HG03469 (cell line): ENCODE data around the gene C1orf174.

Experiments
- ATAC-seq: cut with Tn5 transposase; IDR thresholded peaks from one replicate; pipeline ENCODE4 v1.9.1; 2021; ENCODE audit warnings: mild to moderate bottlenecking, moderate library complexity, moderate number of reproducible peaks; ENCODE audit not compliant: unreplicated experiment

C1orf174 gene

DNA sequence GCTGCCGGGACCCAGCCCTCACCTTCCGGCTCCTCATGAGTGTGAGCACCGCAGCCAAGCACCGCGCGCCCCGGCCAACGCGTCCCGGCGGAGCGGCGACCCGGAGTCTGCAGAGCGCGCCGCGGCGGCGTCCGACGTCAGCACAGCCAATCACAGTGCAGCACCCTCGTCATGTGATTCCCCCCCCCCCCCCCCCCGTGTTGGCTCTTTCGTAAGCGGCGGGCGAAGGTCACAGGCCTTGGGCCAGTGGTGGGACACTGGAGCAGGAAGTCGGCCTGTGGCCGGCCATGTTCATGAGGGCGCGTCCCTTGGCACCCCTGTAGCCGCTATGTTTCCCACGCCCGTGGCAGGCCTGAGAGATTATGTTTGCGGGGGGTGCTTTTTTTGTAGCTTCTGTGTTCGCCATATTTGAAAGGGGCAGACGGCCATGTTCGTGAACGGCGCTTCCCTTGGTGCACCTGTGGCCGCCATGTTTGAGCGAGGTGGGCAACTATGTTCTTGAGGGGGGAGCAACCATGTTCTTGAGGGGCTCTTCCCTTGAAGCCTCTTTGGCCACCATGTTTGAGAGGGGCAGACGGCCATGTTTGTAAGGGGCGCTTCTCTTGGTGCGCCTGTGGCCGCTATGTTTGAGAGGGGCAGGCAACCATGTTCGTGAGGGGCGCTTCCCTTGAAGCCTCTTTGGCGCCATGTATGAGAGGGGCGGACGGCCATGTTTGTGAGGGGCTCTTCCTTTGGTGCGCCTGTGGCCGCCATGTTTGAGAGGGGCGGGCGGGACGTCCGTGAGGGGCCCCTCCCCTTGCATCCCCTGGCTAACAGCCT lies at the start of gene C1orf174:
Gene C1orf174, minus strand, starts transcription at position 123 of the 819 bp plus-strand sequence. Its CDS starts 86 bp downstream, at position 37.
- ATAC-seq, result peak; percentile 48

DNA sequence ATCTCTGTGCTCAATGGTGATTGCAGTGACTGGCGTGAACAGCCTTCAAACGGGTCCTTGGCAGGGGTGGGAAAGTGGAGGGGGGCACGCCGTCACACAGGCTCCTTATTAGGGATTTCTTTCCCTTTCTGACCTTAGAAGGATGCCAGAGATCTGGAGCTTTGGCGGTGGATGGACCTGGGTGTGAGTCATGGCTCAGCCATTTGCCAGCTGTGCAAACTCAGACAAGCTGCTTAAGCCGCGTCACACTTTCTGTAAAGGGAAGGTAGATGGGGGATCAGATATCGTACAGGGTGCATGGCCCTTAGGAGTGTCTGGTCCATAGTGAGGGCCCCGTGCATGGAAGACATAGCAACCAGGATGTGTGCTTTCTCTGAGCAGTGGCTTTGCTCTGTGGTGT lies 48.3 kb upstream of the C1orf174 start:
- ATAC-seq, result no peak

DNA sequence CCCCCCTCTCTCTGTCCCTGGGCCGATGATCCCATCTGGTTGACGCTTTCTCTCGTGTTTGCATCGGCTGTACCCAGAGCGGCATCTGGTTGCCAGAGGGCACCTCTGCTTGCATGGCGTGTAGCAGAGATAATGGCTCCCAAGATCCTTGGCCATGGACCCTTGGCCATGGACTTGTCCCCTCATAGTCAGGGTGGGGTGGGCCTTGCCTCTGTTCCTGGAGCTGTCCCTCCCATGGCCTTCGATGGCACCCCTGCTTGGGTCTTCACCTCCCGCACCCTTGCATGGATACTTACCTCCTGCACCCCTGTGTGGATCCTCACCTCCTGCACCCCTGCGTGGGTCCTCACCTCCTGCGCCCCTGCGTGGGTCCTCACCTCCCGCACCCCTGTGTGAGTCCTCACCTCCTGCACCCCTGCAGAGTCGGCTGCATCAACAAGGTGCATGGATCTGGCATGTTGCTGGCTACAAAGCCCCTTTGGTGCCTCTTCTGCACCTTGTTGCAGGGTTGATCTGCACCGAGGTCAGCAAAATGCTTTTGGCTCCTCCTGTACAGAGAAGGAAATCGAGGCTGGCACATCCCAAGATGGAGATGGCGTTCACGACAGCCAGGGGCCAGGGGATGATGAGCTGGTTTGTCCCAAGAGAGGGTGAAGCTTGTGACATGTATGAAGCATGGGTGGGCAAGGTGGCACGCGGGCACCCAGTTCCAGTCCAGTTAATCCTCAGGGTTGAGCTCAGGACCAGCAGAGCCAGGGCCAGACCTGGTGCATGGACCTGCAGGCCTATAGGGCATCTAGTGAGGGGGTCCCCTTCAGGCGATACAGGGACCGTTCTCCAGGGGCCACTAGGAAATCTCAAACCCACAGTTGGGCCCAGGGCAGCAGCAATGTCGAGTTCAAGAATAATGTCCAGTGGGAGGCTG lies 46.1 kb upstream of the C1orf174 start:
- no peak for ATAC-seq

DNA sequence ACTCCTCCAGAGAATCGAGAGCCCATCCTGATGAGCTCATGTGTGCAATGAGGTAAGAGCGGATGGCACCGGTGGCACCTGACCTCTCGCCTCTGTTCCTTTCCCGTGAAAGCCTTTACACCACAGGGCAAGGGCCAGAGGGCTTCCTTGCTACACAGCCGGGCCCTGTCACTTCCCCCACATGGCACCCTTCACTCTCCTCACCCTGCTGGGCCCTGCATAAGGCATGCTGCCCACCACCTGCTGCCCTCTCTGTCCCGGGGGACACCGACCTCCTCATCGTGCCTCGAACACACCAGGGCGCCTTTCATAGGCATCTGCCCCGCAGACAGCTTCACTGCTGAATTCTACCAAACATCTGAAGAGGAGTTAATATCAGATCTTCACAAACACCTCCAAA lies 45.1 kb upstream of the C1orf174 start:
- no peak for ATAC-seq

DNA sequence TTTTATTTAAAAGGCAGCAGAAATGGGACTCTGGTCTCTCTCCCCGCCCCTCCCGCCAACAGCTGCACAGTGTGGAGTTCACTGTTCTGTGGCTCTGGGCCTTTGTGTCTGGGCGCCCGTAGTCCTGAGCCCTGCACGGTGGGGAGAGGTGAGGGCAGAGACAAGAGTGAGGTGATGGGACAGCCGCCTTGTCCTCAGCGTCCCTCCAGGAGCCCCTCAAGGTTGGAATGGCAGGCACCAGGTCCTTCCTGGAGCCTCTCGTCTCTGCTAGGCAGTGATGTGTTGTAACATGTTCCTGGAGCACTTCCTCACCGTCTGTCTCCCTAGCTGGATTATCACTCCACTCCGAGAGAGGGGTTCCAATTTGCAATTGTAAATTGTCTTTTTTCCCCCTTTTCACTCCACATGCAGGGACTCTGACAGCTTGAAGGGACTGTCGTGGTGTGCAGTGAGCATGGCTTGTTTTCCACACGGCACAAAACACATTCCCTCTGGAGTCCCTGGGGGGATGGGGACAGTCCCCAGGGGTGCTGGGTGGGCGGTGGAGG lies 44.6 kb upstream of the C1orf174 start:
- ATAC-seq, result no peak

DNA sequence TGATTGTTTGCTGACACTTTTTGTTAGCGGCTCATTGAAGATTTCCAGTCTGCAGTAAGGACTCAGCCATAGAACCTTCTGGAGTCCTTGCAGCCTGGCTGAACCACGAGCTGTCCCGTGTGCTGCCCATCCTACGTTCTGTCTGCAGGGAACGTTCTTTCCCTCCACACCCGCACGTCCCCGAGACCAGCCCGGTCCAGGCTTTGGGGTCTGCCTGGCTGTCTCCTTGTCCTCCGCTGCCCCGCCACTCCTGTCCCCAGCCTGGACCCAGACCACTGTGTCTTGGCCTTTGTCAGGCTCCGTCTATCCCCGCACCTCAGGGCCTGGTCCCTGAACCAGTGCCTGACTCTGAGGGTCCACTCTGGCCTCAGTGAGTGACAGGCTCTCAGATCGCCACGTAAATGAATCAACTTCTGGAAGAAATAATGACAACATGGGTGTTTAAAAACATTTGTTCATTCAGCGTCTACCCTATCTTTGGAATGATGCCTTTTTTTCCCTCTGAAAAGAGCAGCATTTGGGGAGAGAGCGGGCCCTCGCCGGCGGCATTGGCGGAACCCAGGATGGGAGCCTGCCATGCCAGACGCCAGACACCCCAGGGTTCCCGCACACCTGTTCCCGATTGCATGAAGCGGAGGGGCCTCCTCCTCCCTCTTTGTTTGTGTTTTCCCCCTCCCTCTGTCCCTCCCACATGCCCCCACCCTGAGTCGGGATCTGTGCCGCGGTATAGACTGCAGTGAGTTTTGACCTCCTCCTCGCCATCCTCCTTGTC lies 43.9 kb upstream of the C1orf174 start:
- no peak for ATAC-seq

DNA sequence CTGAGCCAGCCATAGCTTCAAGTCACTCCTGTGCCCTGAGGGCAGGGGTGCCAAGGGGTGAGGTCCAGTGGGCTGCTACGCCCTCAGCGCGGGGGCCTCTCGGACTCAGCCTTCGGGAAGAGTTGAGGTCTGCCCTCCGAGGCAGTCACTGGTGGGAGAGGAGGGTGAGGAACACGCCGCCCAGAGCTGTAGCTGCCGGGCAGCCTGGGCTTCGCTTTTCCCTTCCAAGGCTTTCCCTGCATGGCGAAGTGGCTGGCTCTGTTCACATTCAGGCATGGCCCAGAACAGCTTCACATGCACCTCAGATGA lies 43.0 kb upstream of the C1orf174 start:
- ATAC-seq, result no peak

DNA sequence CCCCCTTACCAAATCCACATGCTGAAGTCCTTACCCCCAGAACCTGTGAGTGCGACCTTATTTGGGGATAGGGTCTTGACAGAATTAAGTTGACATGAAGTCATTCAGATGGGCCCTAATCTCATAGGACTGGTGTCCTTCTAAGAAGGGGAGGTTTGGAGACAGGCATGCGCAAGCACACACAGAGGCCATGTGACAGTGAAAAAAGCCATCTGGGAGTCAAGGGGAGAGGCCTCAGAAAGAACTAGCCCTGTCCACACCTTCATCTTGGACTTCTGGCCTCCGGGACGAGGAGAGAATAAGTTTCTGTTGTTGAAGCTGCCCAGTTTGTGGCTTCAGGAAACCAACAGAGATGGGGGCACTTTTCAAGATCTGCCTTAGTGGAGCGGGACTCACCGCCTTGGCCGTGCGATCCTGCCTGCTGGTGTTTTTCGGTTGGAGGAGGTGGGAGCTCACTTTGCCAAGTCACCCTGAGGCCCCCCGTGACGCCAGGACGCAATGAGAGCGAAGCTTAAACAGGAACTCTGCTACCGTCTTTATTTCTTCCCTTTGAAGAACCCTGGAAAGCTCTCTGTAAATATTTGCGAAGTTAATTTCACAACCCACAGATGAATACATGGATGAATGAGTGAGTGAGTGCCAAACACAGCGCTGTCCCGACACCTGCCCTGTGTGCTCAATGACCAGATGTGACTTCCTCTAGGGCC lies 42.5 kb upstream of the C1orf174 start:
- no peak for ATAC-seq

DNA sequence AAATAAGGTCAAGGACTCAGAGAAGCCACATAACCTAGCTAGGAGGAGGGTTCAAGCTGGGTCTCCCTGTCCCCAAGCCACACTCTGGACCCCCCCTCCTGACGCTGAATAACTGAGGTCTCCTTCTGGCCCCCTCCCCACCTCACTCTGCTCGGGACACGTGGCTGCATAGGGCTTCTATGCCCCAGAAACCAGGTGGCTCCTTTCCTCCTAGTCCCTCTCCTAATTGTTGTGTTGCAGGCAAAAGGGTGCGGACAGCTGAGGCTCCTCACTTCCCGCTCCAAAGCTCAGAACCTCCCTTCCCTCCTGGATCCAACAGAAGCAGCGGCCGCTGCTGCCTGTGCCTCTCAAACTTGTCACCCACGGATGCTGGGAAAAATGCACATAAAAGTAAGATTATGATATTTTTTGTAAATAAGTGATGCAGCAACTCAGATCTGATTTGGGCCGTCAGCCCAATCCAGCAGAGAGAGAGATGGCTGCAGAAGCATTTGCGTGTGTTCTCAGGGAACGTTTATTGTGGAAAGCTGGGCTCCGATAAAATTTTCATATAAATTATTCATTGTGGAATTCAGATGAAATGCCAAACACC lies 40.8 kb upstream of the C1orf174 start:
- ATAC-seq, result no peak

DNA sequence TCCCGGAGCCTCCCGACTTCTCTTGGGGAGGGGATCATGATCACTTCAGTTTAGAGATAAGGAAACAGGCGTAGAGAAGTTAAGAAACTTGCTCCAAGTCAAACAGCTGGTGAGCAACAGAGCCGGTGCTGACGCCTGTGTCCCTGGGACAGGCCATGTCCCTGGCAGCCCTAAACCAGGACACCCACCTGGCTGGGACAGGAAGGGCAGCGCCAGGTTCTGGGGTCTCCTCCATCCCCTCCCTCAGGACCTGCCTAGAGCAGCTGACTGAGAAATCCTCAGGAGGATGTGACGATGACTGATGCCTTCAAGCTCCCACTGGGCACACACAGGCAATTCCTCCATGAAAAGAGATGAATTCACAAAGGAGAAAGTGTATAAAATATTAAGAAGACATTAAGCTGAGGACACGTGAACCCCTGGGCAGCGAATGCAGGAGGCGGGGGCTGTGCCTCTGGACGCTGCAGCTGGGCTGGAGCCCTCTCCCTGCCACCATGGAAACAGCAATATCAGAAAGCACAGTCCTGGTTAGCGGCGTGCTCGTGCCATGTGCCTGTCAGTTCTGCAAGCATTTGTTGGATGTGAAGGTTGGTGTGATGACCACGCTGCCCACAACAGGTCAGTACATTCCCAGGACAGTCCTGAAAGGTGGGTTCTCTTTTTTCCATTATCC lies 40.1 kb upstream of the C1orf174 start:
- ATAC-seq, result no peak

DNA sequence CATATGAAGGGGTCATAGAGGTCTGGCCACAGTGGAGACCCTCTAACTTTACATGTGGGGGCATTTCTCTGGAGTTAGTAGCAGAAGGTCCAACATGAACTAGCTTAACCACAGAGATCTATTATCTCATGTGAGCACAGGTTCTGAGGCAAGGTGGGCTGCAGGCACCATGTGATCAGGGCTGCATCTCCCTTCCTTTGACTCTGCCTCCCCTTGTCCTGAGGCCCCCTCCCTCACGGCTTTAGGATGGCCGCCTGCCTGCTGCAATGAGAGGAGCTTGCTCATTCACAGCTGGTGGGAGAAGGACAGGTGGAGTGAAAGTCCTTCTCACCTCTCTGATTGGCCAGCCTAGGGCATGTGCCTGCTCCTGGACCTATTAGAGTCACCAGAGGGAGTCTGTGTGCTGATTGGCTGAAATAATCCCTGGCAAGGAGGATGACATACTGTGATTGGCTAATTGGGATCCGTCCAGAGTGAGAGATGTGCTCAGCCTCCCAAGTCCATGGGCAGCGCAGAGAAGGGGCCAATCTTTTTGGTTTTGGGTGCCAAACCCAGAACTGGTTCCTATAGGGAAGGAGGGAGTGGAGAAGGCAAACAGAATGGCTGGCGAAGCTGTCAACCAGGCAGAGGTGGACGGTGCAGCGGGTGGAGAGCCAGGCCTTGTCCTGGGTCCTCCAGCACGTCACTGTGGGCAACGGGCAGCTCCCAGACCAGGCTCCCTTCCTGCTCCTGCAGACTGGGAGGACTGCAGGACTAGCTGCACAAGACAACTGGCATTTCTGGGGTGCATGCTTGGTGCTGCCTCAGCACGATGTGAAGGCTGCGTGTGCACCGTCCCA lies 39.4 kb upstream of the C1orf174 start:
- ATAC-seq, result no peak

DNA sequence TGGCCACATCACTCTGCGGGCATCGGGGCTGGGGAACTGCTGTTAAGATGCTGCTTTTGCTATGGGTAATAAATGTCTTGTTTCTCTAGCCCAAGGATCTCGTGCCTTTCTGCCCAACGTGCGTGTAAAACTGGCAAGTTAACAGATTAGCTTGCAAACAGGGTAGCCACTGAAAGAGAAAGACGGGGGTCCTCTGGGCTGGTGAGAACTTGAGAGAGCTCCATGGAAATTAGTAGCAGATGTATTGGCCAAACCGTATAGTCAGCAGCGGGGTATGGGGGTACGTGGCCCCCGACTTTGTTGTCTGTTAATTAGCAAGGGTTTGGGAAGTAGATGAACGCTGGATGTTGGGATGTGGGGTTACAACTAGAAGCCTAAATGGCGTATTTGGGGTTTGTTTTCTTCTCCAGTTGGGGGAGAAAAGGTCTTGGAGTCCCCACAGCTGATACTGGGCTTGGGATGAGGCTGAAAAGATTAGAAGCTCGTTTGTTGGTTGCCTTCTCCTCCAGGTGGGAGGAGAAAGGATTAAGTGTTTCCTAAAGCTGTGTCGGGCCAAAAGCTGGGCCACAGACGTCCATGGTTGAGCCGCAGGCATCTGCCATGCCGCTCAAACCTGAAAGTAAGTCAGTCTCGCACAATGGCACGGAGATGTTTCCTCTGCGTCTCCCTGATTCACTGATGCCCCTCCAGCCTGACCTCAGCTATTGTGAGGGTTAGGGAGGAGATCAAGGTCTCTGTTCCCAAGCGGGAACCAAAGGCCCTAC lies 32.3 kb upstream of the C1orf174 start:
- no peak for ATAC-seq

DNA sequence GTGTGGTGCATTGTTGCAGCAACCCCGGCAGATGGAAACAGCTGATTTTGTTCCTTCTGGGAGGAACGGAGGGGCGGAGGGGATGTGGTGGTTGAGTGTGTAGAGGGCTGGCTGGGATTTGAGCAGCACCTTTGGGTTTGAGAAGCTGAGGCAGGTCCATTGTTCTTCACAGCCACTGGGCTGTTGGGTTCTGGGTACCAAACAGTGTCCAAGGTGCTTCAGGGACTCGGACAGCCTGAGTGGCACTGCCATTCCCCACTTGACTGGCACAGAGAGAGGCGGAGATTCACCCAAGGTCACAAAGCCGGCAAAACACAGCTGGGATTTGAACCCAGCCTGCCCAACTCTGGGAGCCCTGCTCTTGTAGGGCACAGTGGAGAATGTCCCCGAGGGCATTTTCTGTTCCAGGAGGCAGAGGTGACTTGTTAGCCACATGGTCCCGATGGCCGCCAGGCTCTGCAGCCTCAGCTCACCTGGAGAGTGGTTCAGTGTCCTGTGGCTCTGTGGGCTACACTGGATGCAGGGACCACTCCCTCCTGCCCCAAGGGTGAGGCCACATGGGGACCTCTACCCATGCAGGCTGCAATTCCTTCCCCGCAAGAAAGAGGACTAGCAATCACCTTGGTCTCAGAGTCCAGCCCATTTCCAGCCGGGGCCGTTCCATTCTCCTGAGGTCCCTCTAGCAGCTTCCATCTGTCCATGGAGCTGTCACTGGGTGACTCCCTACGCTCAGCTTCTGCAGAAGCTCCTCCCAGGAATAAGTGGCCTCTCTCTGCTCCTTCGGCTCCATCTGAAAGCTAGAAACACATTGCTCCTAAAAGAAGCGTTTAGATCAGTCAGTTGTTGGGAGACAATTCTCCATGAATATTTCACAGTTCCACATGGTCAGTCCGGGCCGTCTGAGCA lies 31.2 kb upstream of the C1orf174 start:
- ATAC-seq, result no peak

DNA sequence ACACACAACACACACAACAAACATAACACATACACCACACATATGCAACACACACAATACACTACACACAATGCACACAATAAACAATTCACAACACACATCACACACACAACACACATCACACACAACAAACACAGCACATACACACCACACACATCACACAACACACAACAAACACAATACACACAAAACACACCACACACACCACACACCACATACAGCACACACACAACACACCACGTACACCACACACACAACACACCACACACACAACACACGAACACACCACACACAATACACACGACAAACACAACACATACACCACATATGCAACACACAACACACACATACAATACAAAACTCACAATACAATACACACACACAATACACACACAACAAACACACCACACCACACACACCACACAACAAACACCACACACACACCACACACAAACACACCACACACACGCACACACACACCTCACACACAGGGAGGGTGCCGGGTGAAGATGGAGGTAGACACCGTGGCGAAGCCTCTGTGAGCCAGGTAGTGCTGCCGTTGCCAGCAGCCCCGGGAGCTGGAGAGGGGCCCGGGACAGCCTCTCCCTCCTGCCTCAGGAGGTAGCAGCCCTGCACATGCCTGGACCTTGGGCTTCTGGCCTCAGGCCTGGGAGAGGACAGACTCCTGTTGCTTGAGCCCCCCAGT lies 30.4 kb upstream of the C1orf174 start:
- no peak for ATAC-seq

DNA sequence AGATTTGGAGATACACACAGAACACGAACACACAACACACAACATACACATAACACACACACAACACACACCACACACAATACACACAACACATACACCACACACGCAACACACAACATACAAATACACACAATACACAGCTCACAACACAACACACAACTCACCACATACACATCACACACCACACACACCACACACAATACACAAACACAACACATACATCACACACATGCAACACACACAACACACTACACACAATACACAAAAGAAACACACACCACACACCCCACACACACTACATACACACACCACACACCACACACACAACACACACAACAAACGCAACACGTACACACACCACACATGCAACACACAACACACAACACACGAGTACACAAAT lies 29.1 kb upstream of the C1orf174 start:
- no peak for ATAC-seq

DNA sequence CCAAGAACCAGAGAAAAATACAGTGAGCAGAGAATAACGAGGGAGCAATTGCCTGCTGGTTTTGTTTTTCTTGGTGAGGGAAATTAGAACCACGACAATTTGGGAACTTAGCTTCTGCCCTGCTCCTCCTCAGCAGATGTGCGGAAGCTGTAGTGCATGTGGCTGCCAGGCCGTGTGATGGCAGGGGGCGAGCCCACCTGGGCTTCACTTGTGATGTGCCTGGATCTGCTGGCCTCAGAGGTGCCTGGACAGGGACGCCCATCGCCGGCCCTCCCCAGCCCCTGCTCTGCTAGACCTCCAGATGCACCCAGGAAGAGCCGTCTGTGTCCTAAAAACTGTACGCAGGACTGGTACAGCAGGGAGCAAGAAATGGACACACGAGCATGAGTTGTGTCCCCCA lies 28.5 kb upstream of the C1orf174 start:
- ATAC-seq, result no peak
